HepG2 (cell line): Measurements from ENCODE around the gene SH3GLB2. TPM values are rescaled to one million over a fixed set of nuclear protein-coding genes. Genes with fewer than 3 reads are reported as not detected.

Experiments used
- CREM ChIP-seq, 2 experiments: sonication (generic) in 1 of 2; formaldehyde crosslinking in 1 of 2; IDR thresholded peaks; 2 replicates each; pipeline versions ENCODE4 v1.4.0 to v1.6.1; 2016 to 2020; ENCODE audit warnings: antibody characterized with exemption in 1 of 2, mild to moderate bottlenecking in 1 of 2, missing genetic modification reagents in 1 of 2
- ETV6 ChIP-seq: sonication (generic); formaldehyde crosslinking; conservative IDR thresholded peaks from 2 replicates; pipeline ENCODE4 v1.4.0; 2020; ENCODE audit warnings: missing genetic modification reagents
- FOXC1 ChIP-seq: sonication (generic); formaldehyde crosslinking; IDR thresholded peaks from 2 replicates; pipeline ENCODE4 v1.8.0; 2022; ENCODE audit warnings: mild to moderate bottlenecking, missing genetic modification reagents, borderline replicate concordance
- GATAD1 ChIP-seq: IDR thresholded peaks from 2 replicates; pipeline ENCODE4 v1.6.1; 2016; ENCODE audit warnings: missing genetic modification reagents, missing compliant biosample characterization
- GPN1 ChIP-seq: sonication (generic); formaldehyde crosslinking; IDR thresholded peaks from 2 replicates; pipeline ENCODE4 v1.5.1; 2020; ENCODE audit warnings: missing genetic modification reagents, borderline replicate concordance
- HES4 ChIP-seq: sonication (generic); formaldehyde crosslinking; IDR thresholded peaks from 2 replicates; pipeline ENCODE4 v1.9.0; 2021; ENCODE audit warnings: mild to moderate bottlenecking, missing genetic modification reagents, borderline replicate concordance
- MAFF ChIP-seq: IDR thresholded peaks from 2 replicates; pipeline ENCODE4 v1.6.1; 2011; ENCODE audit warnings: low read depth, low read length, improper control_type of control experiment
- RAD21 ChIP-seq: fragments of 450-650 bp; formaldehyde crosslinking; IDR thresholded peaks from 2 replicates; pipeline ENCODE4 v1.5.0; 2020; ENCODE audit warnings: mild to moderate bottlenecking
- TBX3 ChIP-seq: fragments of 450-650 bp; IDR thresholded peaks from 2 replicates; pipeline ENCODE4 v1.6.1; 2017; ENCODE audit warnings: antibody characterized with exemption, mild to moderate bottlenecking, inconsistent platforms, borderline replicate concordance
- ZBTB8A ChIP-seq: sonication (generic); formaldehyde crosslinking; IDR thresholded peaks from 2 replicates; pipeline ENCODE4 v1.4.0; 2020; ENCODE audit warnings: mild to moderate bottlenecking, low read depth, missing genetic modification reagents, borderline replicate concordance
- ZFP62 ChIP-seq: sonication (generic); formaldehyde crosslinking; IDR thresholded peaks from 2 replicates; pipeline ENCODE4 v1.4.0; 2020; ENCODE audit warnings: missing genetic modification reagents
- ZKSCAN8 ChIP-seq: IDR thresholded peaks from 2 replicates; pipeline ENCODE4 v1.6.1; 2016; ENCODE audit warnings: borderline replicate concordance, missing genetic modification reagents, missing compliant biosample characterization
- ZNF101 ChIP-seq: sonication (generic); formaldehyde crosslinking; IDR thresholded peaks from 2 replicates; pipeline ENCODE4 v1.4.0; 2020; ENCODE audit warnings: mild to moderate bottlenecking, low read depth, missing genetic modification reagents, borderline replicate concordance
- ZNF230 ChIP-seq: sonication (generic); formaldehyde crosslinking; IDR thresholded peaks from 2 replicates; pipeline ENCODE4 v1.4.0; 2020; ENCODE audit warnings: mild to moderate bottlenecking, missing genetic modification reagents
- ZNF547 ChIP-seq: sonication (generic); formaldehyde crosslinking; IDR thresholded peaks from 2 replicates; pipeline ENCODE4 v1.5.1; 2020; ENCODE audit warnings: mild to moderate bottlenecking, missing genetic modification reagents
- ZNF569 ChIP-seq: sonication (generic); formaldehyde crosslinking; IDR thresholded peaks from 2 replicates; pipeline ENCODE4 v1.5.0; 2020; ENCODE audit warnings: mild to moderate bottlenecking, missing genetic modification reagents, moderate library complexity, borderline replicate concordance
- ZNF784 ChIP-seq: sonication (generic); formaldehyde crosslinking; IDR thresholded peaks from 2 replicates; pipeline ENCODE4 v1.5.1; 2020; ENCODE audit warnings: missing genetic modification reagents, mild to moderate bottlenecking, borderline replicate concordance
- polyA plus RNA-seq, 8 experiments: library from polyadenylated mRNA; depleted of rRNA in 3 of 8; stranded (reverse) in 7 of 8; unstranded in 1 of 8; fragments of >200 nt; fragmentation: Illumina TruSeq in 4 of 8; extraction: Trizol in 4 of 8; gene quantifications; 2 replicates each; pipeline versions ENCODE4 v1.2.1 to v1.2.3, GENCODE V29; 2011 to 2016; ENCODE audit warnings: low read depth in 4 of 8, missing spikeins in 1 of 8, mixed read lengths in 1 of 8; ENCODE audit not compliant: insufficient read depth in 1 of 8
- total RNA-seq, 5 experiments: library from RNA; depleted of rRNA; stranded (reverse); fragments of >200 nt; fragmentation: Illumina TruSeq; extraction: Trizol; gene quantifications; 2 replicates each; pipeline ENCODE4 v1.2.3, GENCODE V29; 2016; ENCODE audit warnings: low read depth in 1 of 5
- TF ChIP-seq, protein P1 (sequence below): sonication (generic); formaldehyde crosslinking; IDR thresholded peaks from 2 replicates; pipeline ENCODE4 v1.9.0; 2021; ENCODE audit warnings: missing genetic modification reagents, mild to moderate bottlenecking, borderline replicate concordance
- TF ChIP-seq, protein P2 (sequence below), 2 experiments: sonication (generic) in 1 of 2; formaldehyde crosslinking in 1 of 2; IDR thresholded peaks; 2 replicates each; pipeline versions ENCODE4 v1.6.1 to v1.9.0; 2014 to 2022; ENCODE audit warnings: antibody characterized with exemption in 1 of 2, borderline replicate concordance in 1 of 2, inconsistent platforms in 1 of 2, low read depth in 1 of 2, missing genetic modification reagents in 1 of 2
- TF ChIP-seq, protein P3 (sequence below): sonication (generic); formaldehyde crosslinking; IDR thresholded peaks from 2 replicates; pipeline ENCODE4 v1.5.0; 2020; ENCODE audit warnings: mild to moderate bottlenecking, low read depth, missing genetic modification reagents, borderline replicate concordance

The SH3GLB2 gene
- total and polyA plus RNA-seq, 2 of the 13 experiments (the other 11 are each of a cell fraction or from before 2014, with no cell fraction given) = 24.0 to 40.6 TPM

DNA sequence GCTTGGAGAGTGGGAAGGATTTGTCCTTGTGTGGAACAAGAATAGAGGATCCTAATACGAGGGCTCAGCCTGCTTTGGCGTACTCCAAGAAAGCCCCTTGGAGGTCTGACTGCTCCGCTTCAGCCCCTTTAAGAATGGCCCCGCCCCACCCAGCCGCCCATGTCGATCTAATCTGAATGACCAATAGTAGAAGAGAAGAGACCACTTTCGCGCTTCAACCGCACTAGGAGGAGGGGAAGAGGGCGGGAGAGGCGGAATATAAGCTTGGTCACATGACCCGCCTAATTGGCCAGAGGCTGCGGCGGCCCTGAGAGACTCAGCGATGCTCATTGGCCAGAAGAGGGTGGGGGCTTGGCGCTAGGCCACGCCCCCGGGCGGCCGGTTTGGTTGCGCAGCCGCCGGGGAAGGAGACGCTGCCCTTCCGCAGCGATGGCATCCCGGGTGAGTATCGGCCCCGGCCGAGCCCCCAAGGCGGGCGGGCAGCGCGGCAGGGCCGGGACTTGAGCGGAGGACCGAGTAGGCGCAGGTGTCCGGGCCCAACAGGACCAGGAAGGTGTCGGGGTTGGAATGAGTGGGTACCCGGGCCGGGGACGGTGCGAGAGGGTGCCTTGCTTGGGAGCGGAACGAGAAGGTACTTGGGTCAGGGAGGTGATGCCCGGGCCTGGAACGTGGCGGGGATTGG, 8.3 kb upstream of the SH3GLB2 start, which contains the start of gene MIGA2 (continued):
- no peak for TF ChIP-seq ZFP62 (CRISPR knock-in tag)
- no peak for TF ChIP-seq ZNF101 (CRISPR knock-in tag)
- peak; percentile 44; the same call in 1 of the 2 replicates for TF ChIP-seq TBX3
- peak; percentile 35; the same call in 1 of the 2 replicates for TF ChIP-seq CREM (IDR thresholded peaks at IDR 0.05)
- TF ChIP-seq CREM (CRISPR knock-in tag; IDR thresholded peaks at IDR 0.05) = no peak
- TF ChIP-seq, protein P1, sequence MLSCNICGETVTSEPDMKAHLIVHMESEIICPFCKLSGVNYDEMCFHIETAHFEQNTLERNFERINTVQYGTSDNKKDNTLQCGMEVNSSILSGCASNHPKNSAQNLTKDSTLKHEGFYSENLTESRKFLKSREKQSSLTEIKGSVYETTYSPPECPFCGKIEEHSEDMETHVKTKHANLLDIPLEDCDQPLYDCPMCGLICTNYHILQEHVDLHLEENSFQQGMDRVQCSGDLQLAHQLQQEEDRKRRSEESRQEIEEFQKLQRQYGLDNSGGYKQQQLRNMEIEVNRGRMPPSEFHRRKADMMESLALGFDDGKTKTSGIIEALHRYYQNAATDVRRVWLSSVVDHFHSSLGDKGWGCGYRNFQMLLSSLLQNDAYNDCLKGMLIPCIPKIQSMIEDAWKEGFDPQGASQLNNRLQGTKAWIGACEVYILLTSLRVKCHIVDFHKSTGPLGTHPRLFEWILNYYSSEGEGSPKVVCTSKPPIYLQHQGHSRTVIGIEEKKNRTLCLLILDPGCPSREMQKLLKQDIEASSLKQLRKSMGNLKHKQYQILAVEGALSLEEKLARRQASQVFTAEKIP (CRISPR knock-in tag) = no peak
- TF ChIP-seq ZKSCAN8 = no peak
- no peak for TF ChIP-seq GPN1 (CRISPR knock-in tag)
- peak; percentile 77 for TF ChIP-seq GATAD1
- TF ChIP-seq ZBTB8A (CRISPR knock-in tag) = no peak
- no peak for TF ChIP-seq ZNF547 (CRISPR knock-in tag)
- TF ChIP-seq, protein P2, sequence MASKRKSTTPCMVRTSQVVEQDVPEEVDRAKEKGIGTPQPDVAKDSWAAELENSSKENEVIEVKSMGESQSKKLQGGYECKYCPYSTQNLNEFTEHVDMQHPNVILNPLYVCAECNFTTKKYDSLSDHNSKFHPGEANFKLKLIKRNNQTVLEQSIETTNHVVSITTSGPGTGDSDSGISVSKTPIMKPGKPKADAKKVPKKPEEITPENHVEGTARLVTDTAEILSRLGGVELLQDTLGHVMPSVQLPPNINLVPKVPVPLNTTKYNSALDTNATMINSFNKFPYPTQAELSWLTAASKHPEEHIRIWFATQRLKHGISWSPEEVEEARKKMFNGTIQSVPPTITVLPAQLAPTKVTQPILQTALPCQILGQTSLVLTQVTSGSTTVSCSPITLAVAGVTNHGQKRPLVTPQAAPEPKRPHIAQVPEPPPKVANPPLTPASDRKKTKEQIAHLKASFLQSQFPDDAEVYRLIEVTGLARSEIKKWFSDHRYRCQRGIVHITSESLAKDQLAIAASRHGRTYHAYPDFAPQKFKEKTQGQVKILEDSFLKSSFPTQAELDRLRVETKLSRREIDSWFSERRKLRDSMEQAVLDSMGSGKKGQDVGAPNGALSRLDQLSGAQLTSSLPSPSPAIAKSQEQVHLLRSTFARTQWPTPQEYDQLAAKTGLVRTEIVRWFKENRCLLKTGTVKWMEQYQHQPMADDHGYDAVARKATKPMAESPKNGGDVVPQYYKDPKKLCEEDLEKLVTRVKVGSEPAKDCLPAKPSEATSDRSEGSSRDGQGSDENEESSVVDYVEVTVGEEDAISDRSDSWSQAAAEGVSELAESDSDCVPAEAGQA (IDR thresholded peaks at IDR 0.05; ENCODE audit: low read depth) = no peak
- TF ChIP-seq, protein P2 (CRISPR knock-in tag; IDR thresholded peaks at IDR 0.05; ENCODE audit: borderline replicate concordance) = no peak
- no peak for TF ChIP-seq ZNF230
- no peak for TF ChIP-seq ZNF784 (CRISPR knock-in tag)
- no peak for TF ChIP-seq ZNF569 (CRISPR knock-in tag)
- TF ChIP-seq, protein P3, sequence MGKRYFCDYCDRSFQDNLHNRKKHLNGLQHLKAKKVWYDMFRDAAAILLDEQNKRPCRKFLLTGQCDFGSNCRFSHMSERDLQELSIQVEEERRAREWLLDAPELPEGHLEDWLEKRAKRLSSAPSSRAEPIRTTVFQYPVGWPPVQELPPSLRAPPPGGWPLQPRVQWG (CRISPR knock-in tag) = no peak
- peak; percentile 56; the same call in 1 of the 2 replicates for TF ChIP-seq RAD21 (CRISPR knock-in tag)
- TF ChIP-seq HES4 (CRISPR knock-in tag) = no peak
- no peak for TF ChIP-seq ETV6 (CRISPR knock-in tag)
- TF ChIP-seq MAFF = no peak
- peak; percentile 71; the same call in 1 of the 2 replicates for TF ChIP-seq FOXC1 (CRISPR knock-in tag)
